H9 (cell line): ENCODE data around the gene CER1. TPM values are rescaled to one million over a fixed set of nuclear protein-coding genes. Genes with fewer than 3 reads are reported as not detected.

Experiments used
- DNase-seq: peaks from one replicate; pipeline ENCODE4 v3.0.0-alpha.2; 2017
- H2AFZ ChIP-seq: one replicate; pipeline ENCODE4 v1.6.1; 2013; ENCODE audit warnings: mild to moderate bottlenecking, low read length, control low read depth, moderate library complexity
- H2AK5ac ChIP-seq: 2 replicates; pipeline ENCODE4 v1.6.1; 2013; ENCODE audit warnings: low read length, control low read depth, mixed read lengths; ENCODE audit not compliant: insufficient read length
- H2BK120ac ChIP-seq: one replicate; pipeline ENCODE4 v1.6.1; 2013; ENCODE audit warnings: low read depth, mild to moderate bottlenecking, low read length, control low read depth, inconsistent platforms; ENCODE audit not compliant: poor library complexity, severe bottlenecking
- H2BK12ac ChIP-seq: 2 replicates; pipeline ENCODE4 v1.6.1; 2013; ENCODE audit warnings: low read length, control low read depth, mixed read lengths, low read depth; ENCODE audit not compliant: insufficient read length
- H2BK15ac ChIP-seq: 2 replicates; pipeline ENCODE4 v1.6.1; 2013; ENCODE audit warnings: low read depth, low read length, control low read depth
- H2BK20ac ChIP-seq: one replicate; pipeline ENCODE4 v1.6.1; 2013; ENCODE audit warnings: low read depth, mild to moderate bottlenecking, low read length, control low read depth, inconsistent platforms; ENCODE audit not compliant: poor library complexity, severe bottlenecking
- H2BK5ac ChIP-seq: 2 replicates; pipeline ENCODE4 v1.6.1; 2013; ENCODE audit warnings: low read length, control low read depth, mixed read lengths; ENCODE audit not compliant: insufficient read length
- H3K14ac ChIP-seq: 2 replicates; pipeline ENCODE4 v1.6.1; 2013; ENCODE audit warnings: low read length, control low read depth; ENCODE audit not compliant: insufficient read depth
- H3K18ac ChIP-seq: 2 replicates; pipeline ENCODE4 v1.6.1; 2013; ENCODE audit warnings: low read depth, mild to moderate bottlenecking, mixed read lengths, low read length, control low read depth; ENCODE audit not compliant: insufficient read length
- H3K23ac ChIP-seq: 2 replicates; pipeline ENCODE4 v1.6.1; 2013; ENCODE audit warnings: low read length, control low read depth, mixed read lengths, low read depth; ENCODE audit not compliant: insufficient read length
- H3K23me2 ChIP-seq: 2 replicates; pipeline ENCODE4 v1.6.1; 2013; ENCODE audit warnings: low read depth, mild to moderate bottlenecking, mixed read lengths, low read length, control low read depth; ENCODE audit not compliant: insufficient read length, poor library complexity, severe bottlenecking
- H3K27ac ChIP-seq: 2 replicates; pipeline ENCODE4 v1.5.1; 2013; ENCODE audit warnings: low read length, control low read depth, mixed read lengths, low read depth; ENCODE audit not compliant: insufficient read length
- H3K27me3 ChIP-seq: 2 replicates; pipeline ENCODE4 v1.6.1; 2013; ENCODE audit warnings: low read length, control low read depth, inconsistent platforms; ENCODE audit not compliant: insufficient read depth
- H3K4ac ChIP-seq: 2 replicates; pipeline ENCODE4 v1.6.1; 2013; ENCODE audit warnings: low read depth, mild to moderate bottlenecking, control low read depth, inconsistent platforms, low read length, moderate library complexity
- H3K4me1 ChIP-seq: 2 replicates; pipeline ENCODE4 v1.6.1; 2013; ENCODE audit warnings: low read length, control low read depth, inconsistent platforms; ENCODE audit not compliant: insufficient read depth
- H3K4me2 ChIP-seq: 2 replicates; pipeline ENCODE4 v1.6.1; 2013; ENCODE audit warnings: low read length, control low read depth, mixed read lengths; ENCODE audit not compliant: insufficient read length, insufficient read depth
- H3K56ac ChIP-seq: 2 replicates; pipeline ENCODE4 v1.6.1; 2013; ENCODE audit warnings: low read depth, mild to moderate bottlenecking, mixed read lengths, low read length, control low read depth; ENCODE audit not compliant: insufficient read length
- H3K79me1 ChIP-seq: 2 replicates; pipeline ENCODE4 v1.6.1; 2013; ENCODE audit warnings: low read depth, mild to moderate bottlenecking, moderate library complexity, low read length, control low read depth, inconsistent platforms; ENCODE audit not compliant: insufficient read depth, poor library complexity, severe bottlenecking
- H3K79me2 ChIP-seq: 2 replicates; pipeline ENCODE4 v1.6.1; 2013; ENCODE audit warnings: low read length, control low read depth, inconsistent platforms; ENCODE audit not compliant: insufficient read depth
- H3K9ac ChIP-seq: 2 replicates; pipeline ENCODE4 v1.6.1; 2013; ENCODE audit warnings: low read length, control low read depth, mixed read lengths; ENCODE audit not compliant: insufficient read length; ENCODE audit errors: extremely low read depth
- H3K9me3 ChIP-seq: one replicate; pipeline ENCODE4 v1.6.1; 2013; ENCODE audit warnings: low read depth, low read length, inconsistent platforms; ENCODE audit not compliant: control insufficient read depth
- H3T11ph ChIP-seq: one replicate; pipeline ENCODE4 v1.6.1; 2013; ENCODE audit warnings: mild to moderate bottlenecking, low read length, control low read depth, inconsistent platforms
- H4K20me1 ChIP-seq: one replicate; pipeline ENCODE4 v1.6.1; 2013; ENCODE audit not compliant: control insufficient read depth, insufficient read length, insufficient read depth
- H4K5ac ChIP-seq: 2 replicates; pipeline ENCODE4 v1.6.1; 2013; ENCODE audit warnings: low read depth, mild to moderate bottlenecking, mixed read lengths, low read length, control low read depth; ENCODE audit not compliant: insufficient read length
- H4K8ac ChIP-seq: replicated peaks from 2 replicates; pipeline ENCODE4 v1.6.1; 2013; ENCODE audit warnings: low read length, control low read depth, mixed read lengths, low read depth; ENCODE audit not compliant: insufficient read length
- H4K91ac ChIP-seq: 2 replicates; pipeline ENCODE4 v1.6.1; 2013; ENCODE audit warnings: low read depth, mild to moderate bottlenecking, moderate library complexity, mixed read lengths, low read length, control low read depth; ENCODE audit not compliant: insufficient read length
- H3K27ac Mint-ChIP-seq, 3 experiments: 2 replicates in 2 of 3; 3 replicates in 1 of 3; pipeline ENCODE4 v1.8.0; 2020 to 2021; ENCODE audit warnings: mixed read lengths in 3 of 3, mild to moderate bottlenecking in 1 of 3, moderate library complexity in 1 of 3
- H3K27me3 Mint-ChIP-seq: 2 replicates; pipeline ENCODE4 v1.8.0; 2021; ENCODE audit warnings: low read depth, mild to moderate bottlenecking, moderate library complexity, mixed read lengths
- H3K36me3 Mint-ChIP-seq, 3 experiments: 2 replicates in 2 of 3; 3 replicates in 1 of 3; pipeline ENCODE4 v1.8.0; 2020 to 2021; ENCODE audit warnings: low read depth in 3 of 3, mixed read lengths in 3 of 3; ENCODE audit not compliant: insufficient read depth in 1 of 3
- H3K4me1 Mint-ChIP-seq, 2 experiments: 2 replicates each; pipeline ENCODE4 v1.8.0; 2020; ENCODE audit warnings: mixed read lengths in 2 of 2
- H3K4me3 Mint-ChIP-seq, 2 experiments: 2 replicates in 1 of 2; 3 replicates in 1 of 2; pipeline ENCODE4 v1.8.0; 2020 to 2021; ENCODE audit warnings: mild to moderate bottlenecking in 2 of 2, mixed read lengths in 2 of 2, moderate library complexity in 1 of 2
- H3K9me3 Mint-ChIP-seq, 2 experiments: 2 replicates in 1 of 2; 3 replicates in 1 of 2; pipeline ENCODE4 v1.8.0; 2020; ENCODE audit warnings: mild to moderate bottlenecking in 2 of 2, mixed read lengths in 2 of 2, moderate library complexity in 1 of 2
- WGBS: extraction: QIAGEN DNeasy Blood & Tissue Kit; methylation state at CpG from one replicate; pipeline ENCODE4 v1.1.7; 2013; ENCODE audit warnings: missing lambda C conversion rate, low lambda C conversion rate, mixed read lengths; ENCODE audit not compliant: insufficient read length; ENCODE audit errors: extremely low coverage; 5-methylcytosine and 5-hydroxymethylcytosine counted together
- total RNA-seq: library from RNA; stranded (reverse); gene quantifications from 2 replicates; pipeline ENCODE4 v1.2.1, GENCODE V29; 2021
- TF ChIP-seq, protein P1 (sequence below): fragments of 200-600 bp; sonication (generic); conservative IDR thresholded peaks from 3 replicates; pipeline ENCODE4 v1.8.0; 2021; ENCODE audit warnings: antibody characterized with exemption, mild to moderate bottlenecking

CER1 gene
- total RNA-seq, 1 experiment from 2014 or later, result 22.3 TPM

DNA sequence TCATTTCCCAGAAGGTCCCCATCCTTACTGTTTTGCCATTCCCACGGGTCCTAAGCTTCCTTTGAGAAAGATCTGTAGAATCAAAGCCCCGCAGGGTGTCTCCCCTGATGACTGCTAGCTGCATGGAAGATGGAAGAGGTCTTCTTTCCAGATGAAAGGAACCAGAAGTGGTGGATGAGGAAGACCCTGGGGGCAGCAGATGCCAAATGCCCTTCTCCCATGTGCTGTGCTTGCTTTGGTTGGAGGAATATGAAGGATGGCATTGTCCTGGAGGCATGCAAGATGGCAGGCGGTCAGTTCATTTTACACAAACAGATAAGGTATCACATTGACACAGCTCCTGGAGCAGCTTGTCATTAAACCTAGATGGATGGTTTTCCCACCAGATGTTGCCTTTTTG, 25.8 kb upstream of the CER1 start:
- H2AFZ ChIP-seq, result no peak overlapping the region
- no peak overlapping the region for H3K14ac ChIP-seq
- Mint-ChIP-seq H3K4me3 (no peak overlapping the region), H3K4me1 (peaks cover 20 to 22% of the 10 kb centered on the region in 2 experiments), H3K27me3 (no peaks in the 10 kb centered on the region), H3K9me3 (no peaks in the 10 kb centered on the region), H3K27ac (no peak overlapping the region), H3K36me3 (peaks cover 0 to 3% (median 0%) of the 10 kb centered on the region in 3 experiments; a peak in 2 of 7 replicates)
- no peaks in the 10 kb centered on the region for H3K9me3 ChIP-seq
- no peak overlapping the region for H4K91ac ChIP-seq
- H3K23ac ChIP-seq, result no peak overlapping the region
- no peak overlapping the region for H2BK120ac ChIP-seq
- no peak overlapping the region for H4K5ac ChIP-seq
- no peaks in the 10 kb centered on the region for H4K20me1 ChIP-seq
- no peak overlapping the region for H3K56ac ChIP-seq
- no peaks in the 10 kb centered on the region for H3K79me1 ChIP-seq
- no peak overlapping the region for H4K8ac ChIP-seq
- H3K9ac ChIP-seq, result no peak overlapping the region
- no peak overlapping the region for H2BK5ac ChIP-seq
- no peak overlapping the region for H3T11ph ChIP-seq
- TF ChIP-seq, protein P1, sequence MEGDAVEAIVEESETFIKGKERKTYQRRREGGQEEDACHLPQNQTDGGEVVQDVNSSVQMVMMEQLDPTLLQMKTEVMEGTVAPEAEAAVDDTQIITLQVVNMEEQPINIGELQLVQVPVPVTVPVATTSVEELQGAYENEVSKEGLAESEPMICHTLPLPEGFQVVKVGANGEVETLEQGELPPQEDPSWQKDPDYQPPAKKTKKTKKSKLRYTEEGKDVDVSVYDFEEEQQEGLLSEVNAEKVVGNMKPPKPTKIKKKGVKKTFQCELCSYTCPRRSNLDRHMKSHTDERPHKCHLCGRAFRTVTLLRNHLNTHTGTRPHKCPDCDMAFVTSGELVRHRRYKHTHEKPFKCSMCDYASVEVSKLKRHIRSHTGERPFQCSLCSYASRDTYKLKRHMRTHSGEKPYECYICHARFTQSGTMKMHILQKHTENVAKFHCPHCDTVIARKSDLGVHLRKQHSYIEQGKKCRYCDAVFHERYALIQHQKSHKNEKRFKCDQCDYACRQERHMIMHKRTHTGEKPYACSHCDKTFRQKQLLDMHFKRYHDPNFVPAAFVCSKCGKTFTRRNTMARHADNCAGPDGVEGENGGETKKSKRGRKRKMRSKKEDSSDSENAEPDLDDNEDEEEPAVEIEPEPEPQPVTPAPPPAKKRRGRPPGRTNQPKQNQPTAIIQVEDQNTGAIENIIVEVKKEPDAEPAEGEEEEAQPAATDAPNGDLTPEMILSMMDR, result no peak
- H3K18ac ChIP-seq, result no peak overlapping the region
- H2BK20ac ChIP-seq, result no peak overlapping the region
- no peaks in the 10 kb centered on the region; the same call in 1 of the 2 replicates for H3K4me1 ChIP-seq
- H2AK5ac ChIP-seq, result no peak overlapping the region
- no peak for DNase-seq
- H3K4ac ChIP-seq, result no peak overlapping the region
- H3K27ac ChIP-seq, result no peak overlapping the region
- H2BK15ac ChIP-seq, result no peak overlapping the region
- no peak overlapping the region for H2BK12ac ChIP-seq
- WGBS, result no CpG with 5 or more reads among the region's 3 CpGs
- H3K4me2 ChIP-seq, result no peak overlapping the region
- no peaks in the 10 kb centered on the region for H3K79me2 ChIP-seq
- no peaks in the 10 kb centered on the region for H3K27me3 ChIP-seq
- H3K23me2 ChIP-seq, result no peaks in the 10 kb centered on the region
